Activated CD4-positive, alpha-beta T cell treated with anti-CD3 and anti-CD28 coated beads, Interleukin-2, amount 10 ng/mL, durations not matched to agents 24 days and 14 days (primary cell): Measurements from ENCODE around the gene ANO9. TPM values are rescaled to one million over a fixed set of nuclear protein-coding genes. Genes with fewer than 3 reads are reported as not detected.
"Not testable (repeated sequence)": the region's sequence is repeated elsewhere in the genome, so short reads cannot be mapped to it uniquely, and the experiment has no call there.

Experiments used
- DNase-seq: peaks from one replicate; pipeline ENCODE4 v3.0.0; 2022
- H3K27ac Mint-ChIP-seq: one replicate; pipeline ENCODE4 v1.8.0; 2022; ENCODE audit warnings: mild to moderate bottlenecking, mixed read lengths
- H3K27me3 Mint-ChIP-seq: one replicate; pipeline ENCODE4 v1.8.0; 2022; ENCODE audit warnings: mixed read lengths
- H3K36me3 Mint-ChIP-seq: one replicate; pipeline ENCODE4 v1.8.0; 2022; ENCODE audit warnings: low read depth, mild to moderate bottlenecking, mixed read lengths
- H3K4me1 Mint-ChIP-seq: one replicate; pipeline ENCODE4 v1.8.0; 2021; ENCODE audit warnings: mixed read lengths
- H3K4me3 Mint-ChIP-seq: one replicate; pipeline ENCODE4 v1.8.0; 2022; ENCODE audit warnings: mild to moderate bottlenecking, moderate library complexity, mixed read lengths
- H3K9me3 Mint-ChIP-seq: one replicate; pipeline ENCODE4 v1.8.0; 2021; ENCODE audit warnings: mixed read lengths
- intact Hi-C: fragments of 100-400 bp; cut with micrococcal nuclease; formaldehyde crosslinking; loops from one replicate; pipeline ENCODE4 v1.15.1; 2023
- total RNA-seq: library from RNA; stranded (reverse); gene quantifications from 2 replicates; pipeline ENCODE4 v1.2.3, GENCODE V29; 2022

Gene ANO9
- total RNA-seq, 1 donor from 2014 or later, result 36.9 TPM

DNA sequence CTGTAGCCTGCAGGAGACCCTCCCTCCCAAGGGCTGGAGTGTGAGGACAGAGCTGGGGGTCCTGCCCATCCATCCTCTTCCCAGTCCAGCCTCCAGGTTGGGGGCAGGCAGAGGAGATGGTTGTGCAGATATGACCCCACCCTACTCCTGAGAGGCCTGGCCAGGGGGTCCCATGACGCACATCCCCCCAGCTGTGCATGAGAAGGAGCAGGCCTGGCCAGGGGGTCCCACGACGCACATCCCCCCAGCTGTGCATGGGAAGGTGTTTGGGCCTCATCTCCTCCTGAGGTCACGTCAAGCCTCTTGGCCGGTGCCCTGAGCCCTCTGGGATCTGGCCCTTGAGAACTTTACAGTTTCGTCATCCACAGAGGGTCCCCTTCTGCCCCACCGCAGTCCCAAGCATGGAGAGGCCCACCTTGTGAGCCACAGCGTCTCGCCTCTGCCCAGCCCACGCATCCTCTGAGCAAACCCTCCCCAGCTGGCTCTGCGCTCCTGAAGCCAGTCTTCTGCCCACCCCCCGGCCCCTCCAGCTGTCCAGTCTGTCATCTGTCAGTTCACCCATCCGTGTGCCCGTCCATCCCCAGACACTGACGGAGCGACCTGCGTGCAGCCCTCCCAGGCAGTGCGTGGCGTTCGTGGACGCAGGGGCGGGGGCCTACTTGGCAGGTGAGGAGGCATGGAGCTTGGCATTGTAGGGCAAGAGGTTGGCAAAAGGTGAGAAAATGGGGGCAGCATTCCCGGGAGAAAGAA is 2.3 kb downstream of the ANO9 start:
- peaks cover 1% of the 10 kb centered on the region for H3K36me3 Mint-ChIP-seq
- H3K27me3 Mint-ChIP-seq, result peaks cover 8% of the 10 kb centered on the region
- H3K4me1 Mint-ChIP-seq, result peaks cover 15% of the 10 kb centered on the region
- H3K4me3 Mint-ChIP-seq, result peak overlapping the region; percentile 45
- H3K27ac Mint-ChIP-seq, result no peak overlapping the region
- H3K9me3 Mint-ChIP-seq, result no peaks in the 10 kb centered on the region
- intact Hi-C loops, result no loop called here
- DNase-seq, result no peak

DNA sequence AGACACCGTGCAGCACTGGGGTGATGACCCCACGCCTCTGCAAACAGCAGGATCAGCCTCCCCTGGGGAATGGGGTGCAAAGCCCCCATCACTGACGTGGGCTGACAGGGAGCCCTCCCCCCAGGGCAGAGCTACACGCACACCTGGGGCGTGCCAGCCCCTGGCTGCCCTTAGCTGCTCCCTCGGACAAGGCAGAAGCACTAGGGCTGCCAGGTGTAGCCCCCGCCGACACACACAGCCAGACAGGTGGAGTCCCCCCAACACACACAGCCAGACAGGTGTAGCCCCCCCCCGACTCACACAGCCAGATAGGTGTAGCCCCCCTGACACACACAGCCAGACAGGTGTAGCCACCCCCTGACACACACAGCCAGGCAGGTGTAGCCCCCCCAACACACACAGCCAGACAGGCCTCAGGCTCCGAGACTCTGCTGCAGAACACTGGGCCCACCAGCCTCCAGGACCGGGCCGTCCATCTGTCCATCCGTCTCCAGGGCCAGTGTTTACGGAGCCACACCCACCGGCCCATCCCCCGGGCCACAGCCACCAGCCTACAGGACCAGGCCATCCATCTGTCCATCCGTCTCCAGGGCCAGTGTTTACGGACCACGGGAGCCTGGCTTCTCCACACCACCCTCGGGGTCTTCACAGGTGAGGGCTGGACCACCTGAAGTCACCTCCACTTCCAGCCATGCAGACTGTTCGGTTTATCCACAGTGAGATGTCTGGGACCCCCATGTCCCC is 3.5 kb downstream of the ANO9 start:
- H3K27me3 Mint-ChIP-seq, result no peaks in the 10 kb centered on the region
- H3K4me1 Mint-ChIP-seq, result peaks cover 15% of the 10 kb centered on the region
- no peaks in the 10 kb centered on the region for H3K9me3 Mint-ChIP-seq
- no peak overlapping the region for H3K4me3 Mint-ChIP-seq
- no peak overlapping the region for H3K27ac Mint-ChIP-seq
- DNase-seq, result no peak
- intact Hi-C loops, result no loop called here
- H3K36me3 Mint-ChIP-seq, result peaks cover 3% of the 10 kb centered on the region

DNA sequence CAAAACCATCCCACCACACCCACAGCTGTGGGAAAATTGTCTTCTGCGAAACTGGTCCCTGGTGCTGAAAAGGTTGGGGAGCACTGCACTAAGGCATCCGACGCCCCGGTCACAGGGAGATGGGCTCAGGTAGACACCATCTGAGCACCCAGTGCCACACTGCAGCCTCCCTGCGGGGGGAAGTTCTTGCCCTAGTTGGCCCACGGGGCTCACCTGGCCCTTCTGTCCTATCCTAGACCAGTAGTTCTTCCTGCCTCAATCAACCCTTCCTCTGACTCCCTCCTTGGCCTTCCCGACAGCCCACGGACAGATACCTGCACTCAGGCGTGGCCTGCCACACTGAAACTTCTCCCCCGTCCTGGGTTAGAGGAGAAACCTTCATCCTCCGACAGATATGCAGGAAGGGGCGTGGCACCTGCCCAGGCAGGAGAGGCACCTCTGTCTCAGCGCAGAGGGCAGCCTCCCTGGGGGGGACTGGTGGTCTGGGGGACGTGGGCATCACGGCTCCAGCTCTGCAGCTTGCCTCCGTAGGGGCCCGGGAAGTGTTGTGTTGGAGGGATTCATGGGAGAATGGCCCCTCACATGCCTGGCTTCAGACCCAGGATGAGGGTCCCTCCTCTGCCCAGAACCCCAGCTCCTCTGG is 4.5 kb downstream of the ANO9 start:
- no peak overlapping the region for H3K4me3 Mint-ChIP-seq
- no peaks in the 10 kb centered on the region for H3K9me3 Mint-ChIP-seq

GRCh38 chr11:434999-435740 is 6.6 kb downstream of the ANO9 start:
- DNase-seq, H3K9me3 Mint-ChIP-seq, H3K27ac Mint-ChIP-seq, intact Hi-C loops, H3K4me3 Mint-ChIP-seq, H3K27me3 Mint-ChIP-seq: not testable (repeated sequence)
- peaks cover 13% of the 10 kb centered on the region for H3K36me3 Mint-ChIP-seq
- H3K4me1 Mint-ChIP-seq, result peaks cover 10% of the 10 kb centered on the region

More for the DNA sequence above, 4.5 kb downstream of the ANO9 start:
- Mint-ChIP-seq H3K36me3 (peaks cover 8% of the 10 kb centered on the region), H3K4me1 (peaks cover 15% of the 10 kb centered on the region), H3K27ac (no peak overlapping the region), H3K27me3 (no peaks in the 10 kb centered on the region)
- intact Hi-C loops, result no loop called here
- DNase-seq, result no peak

DNA sequence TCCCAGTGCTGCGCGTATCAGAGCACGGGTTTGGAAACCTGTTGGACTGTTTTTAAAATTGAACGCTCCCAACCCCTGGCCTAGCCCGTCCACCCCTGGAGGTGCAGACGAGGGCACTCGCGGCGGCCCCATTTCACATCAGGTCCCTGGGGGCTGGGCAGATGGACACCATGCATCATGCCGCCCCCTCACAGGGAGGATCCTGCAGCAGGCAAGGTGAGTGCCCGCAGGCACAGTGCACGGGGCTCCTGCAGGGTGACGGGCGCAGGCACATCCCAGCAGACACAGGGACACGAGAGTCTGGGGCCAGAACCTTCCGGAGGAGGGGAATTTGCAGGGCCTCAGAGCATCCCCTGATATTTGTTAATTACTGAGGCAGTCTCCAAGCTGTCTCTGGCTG is 7.3 kb downstream of the ANO9 start:
- no peaks in the 10 kb centered on the region for H3K9me3 Mint-ChIP-seq
- no peak overlapping the region for H3K27ac Mint-ChIP-seq
- no peak overlapping the region for H3K4me3 Mint-ChIP-seq
- no peak for DNase-seq
- peaks cover 14% of the 10 kb centered on the region for H3K36me3 Mint-ChIP-seq
- peaks cover 8% of the 10 kb centered on the region for H3K4me1 Mint-ChIP-seq
- intact Hi-C loops, result no loop called here
- H3K27me3 Mint-ChIP-seq, result no peaks in the 10 kb centered on the region

DNA sequence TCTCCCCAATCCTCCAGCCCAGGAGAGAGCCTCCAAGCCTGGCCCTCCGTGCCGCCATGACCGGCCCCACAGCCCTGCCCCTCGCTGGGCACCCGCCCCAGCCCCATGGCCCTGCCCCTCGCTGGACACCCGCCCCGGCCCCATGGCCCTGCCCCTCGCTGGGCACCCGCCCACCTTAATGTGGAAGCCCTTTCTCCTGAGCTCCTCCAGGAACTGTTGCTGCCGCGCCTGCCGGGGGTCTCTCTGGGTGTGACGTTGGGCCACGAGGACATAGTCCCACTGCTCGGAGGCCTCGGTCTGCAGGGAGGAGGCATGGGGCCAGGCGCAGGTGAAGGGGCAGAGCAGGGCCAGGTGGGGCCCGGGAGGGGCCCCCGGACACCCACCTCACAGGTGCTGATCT is 8.2 kb downstream of the ANO9 start:
- H3K27ac Mint-ChIP-seq, result no peak overlapping the region
- intact Hi-C loops, result no loop called here
- peaks cover 8% of the 10 kb centered on the region for H3K4me1 Mint-ChIP-seq
- no peaks in the 10 kb centered on the region for H3K9me3 Mint-ChIP-seq
- peaks cover 22% of the 10 kb centered on the region for H3K36me3 Mint-ChIP-seq
- H3K4me3 Mint-ChIP-seq, result no peak overlapping the region
- DNase-seq, result no peak
- H3K27me3 Mint-ChIP-seq, result no peaks in the 10 kb centered on the region

GRCh38 chr11:433111-433510 is 8.7 kb downstream of the ANO9 start:
- Mint-ChIP-seq H3K9me3 (no peaks in the 10 kb centered on the region), H3K27ac (no peak overlapping the region), H3K4me1 (peaks cover 7% of the 10 kb centered on the region), H3K27me3 (no peaks in the 10 kb centered on the region), H3K36me3 (peaks cover 23% of the 10 kb centered on the region), H3K4me3 (no peak overlapping the region)
- intact Hi-C loops, result no loop called here
- DNase-seq, result no peak

DNA sequence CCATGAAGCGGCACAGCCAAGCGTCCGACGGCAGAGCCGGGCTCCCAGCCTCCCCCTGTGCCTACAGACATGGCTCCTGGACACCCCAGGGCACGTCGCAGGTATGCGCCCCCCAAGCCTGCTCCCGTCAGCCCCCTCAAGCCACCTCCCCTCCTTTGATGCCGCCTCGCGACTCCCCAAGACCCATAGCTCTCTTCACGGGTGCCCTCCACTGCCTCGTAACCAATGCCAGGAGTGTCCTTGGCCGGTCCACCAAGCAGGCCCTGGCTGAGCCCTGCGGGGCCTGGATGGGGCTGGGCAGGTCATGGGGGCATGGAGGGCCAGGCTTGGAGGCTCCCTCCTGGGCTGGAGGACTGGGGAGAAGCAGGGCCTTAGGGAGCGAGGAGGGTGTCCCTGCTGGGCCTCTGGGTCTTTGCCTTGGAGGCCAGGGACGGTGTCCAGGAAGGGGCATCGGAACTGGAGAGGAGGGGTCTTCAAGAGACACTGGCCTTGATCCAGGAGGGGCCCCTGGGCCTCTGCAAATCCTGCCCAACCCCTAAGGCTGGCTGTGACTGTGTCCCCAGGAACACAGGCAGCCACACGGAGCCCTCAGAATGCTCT is 9.2 kb downstream of the ANO9 start:
- Mint-ChIP-seq H3K27ac (no peak overlapping the region), H3K4me1 (peaks cover 6% of the 10 kb centered on the region), H3K4me3 (no peak overlapping the region), H3K9me3 (no peaks in the 10 kb centered on the region), H3K36me3 (peaks cover 25% of the 10 kb centered on the region), H3K27me3 (no peaks in the 10 kb centered on the region)
- intact Hi-C loops, result no loop called here
- DNase-seq, result no peak

GRCh38 chr11:431921-432320 is 9.9 kb downstream of the ANO9 start:
- DNase-seq, result no peak

DNA sequence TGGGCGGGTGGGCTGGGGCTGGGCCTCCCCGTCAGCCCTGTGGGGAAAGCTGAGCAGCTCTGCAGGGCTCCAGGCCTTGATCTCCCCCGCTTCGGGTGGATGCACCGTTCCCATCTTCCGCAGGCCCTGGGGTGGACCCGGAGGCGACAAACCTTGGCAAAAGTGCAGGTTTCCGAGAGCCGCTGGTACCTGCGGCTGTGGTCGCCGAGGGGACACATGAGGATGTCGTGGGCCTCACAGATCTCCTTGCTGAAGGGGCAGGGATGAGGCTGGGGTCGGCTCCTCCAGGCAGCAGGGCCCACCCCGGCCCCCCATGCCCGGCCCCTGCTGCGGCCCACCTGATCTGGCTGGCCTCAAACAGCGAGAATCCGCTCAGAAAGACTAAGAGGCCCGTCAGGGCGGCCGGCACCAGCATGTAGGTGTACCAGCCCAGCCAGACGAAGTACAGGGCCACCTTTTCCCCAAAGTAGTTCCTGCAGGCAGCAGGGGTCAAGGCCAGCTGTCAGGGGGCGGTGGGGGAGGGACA is 11.8 kb downstream of the ANO9 start:
- intact Hi-C loops, result no loop called here
- no peaks in the 10 kb centered on the region for H3K9me3 Mint-ChIP-seq
- DNase-seq, result no peak
- no peaks in the 10 kb centered on the region for H3K27me3 Mint-ChIP-seq
- H3K36me3 Mint-ChIP-seq, result peaks cover 32% of the 10 kb centered on the region
- no peak overlapping the region for H3K27ac Mint-ChIP-seq
- H3K4me3 Mint-ChIP-seq, result no peak overlapping the region
- no peaks in the 10 kb centered on the region for H3K4me1 Mint-ChIP-seq

More at GRCh38 chr11:431921-432320, 9.9 kb downstream of the ANO9 start:
- peaks cover 2% of the 10 kb centered on the region for H3K4me1 Mint-ChIP-seq
- H3K4me3 Mint-ChIP-seq, result no peak overlapping the region
- H3K36me3 Mint-ChIP-seq, result peaks cover 26% of the 10 kb centered on the region
- intact Hi-C loops, result no loop called here
- H3K27me3 Mint-ChIP-seq, result no peaks in the 10 kb centered on the region
- no peak overlapping the region for H3K27ac Mint-ChIP-seq
- H3K9me3 Mint-ChIP-seq, result no peaks in the 10 kb centered on the region

GRCh38 chr11:429391-429790 is 12.4 kb downstream of the ANO9 start:
- no peaks in the 10 kb centered on the region for H3K4me1 Mint-ChIP-seq
- peaks cover 36% of the 10 kb centered on the region for H3K36me3 Mint-ChIP-seq
- H3K27me3 Mint-ChIP-seq, result no peaks in the 10 kb centered on the region
- H3K27ac Mint-ChIP-seq, result no peak overlapping the region
- intact Hi-C loops, result no loop called here
- no peaks in the 10 kb centered on the region for H3K9me3 Mint-ChIP-seq
- no peak overlapping the region for H3K4me3 Mint-ChIP-seq
- no peak for DNase-seq

DNA sequence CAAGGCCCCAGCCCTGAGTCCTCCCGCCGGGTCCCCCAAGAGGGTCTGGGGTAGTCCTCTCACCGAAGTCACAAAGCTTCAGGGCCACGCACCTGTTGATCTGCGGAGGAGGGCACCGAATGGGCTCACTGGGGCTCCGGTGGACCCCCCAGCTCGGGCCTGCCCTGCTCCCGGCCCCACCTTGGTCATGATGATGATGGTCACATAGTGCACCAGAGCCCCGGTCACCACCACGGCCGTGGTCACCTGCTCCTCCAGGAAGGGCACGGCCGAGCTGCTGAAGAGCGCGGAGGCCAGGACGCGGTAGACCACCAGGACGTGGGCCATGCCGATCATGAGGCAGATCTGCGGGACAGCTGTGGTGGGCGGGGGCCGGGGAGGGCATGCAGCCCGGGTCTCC is 13.5 kb downstream of the ANO9 start:
- H3K36me3 Mint-ChIP-seq, result peaks cover 37% of the 10 kb centered on the region
- no peaks in the 10 kb centered on the region for H3K4me1 Mint-ChIP-seq
- no peaks in the 10 kb centered on the region for H3K27me3 Mint-ChIP-seq
- intact Hi-C loops, result no loop called here
- no peak overlapping the region for H3K27ac Mint-ChIP-seq
- H3K9me3 Mint-ChIP-seq, result no peaks in the 10 kb centered on the region
- no peak for DNase-seq
- no peak overlapping the region for H3K4me3 Mint-ChIP-seq

DNA sequence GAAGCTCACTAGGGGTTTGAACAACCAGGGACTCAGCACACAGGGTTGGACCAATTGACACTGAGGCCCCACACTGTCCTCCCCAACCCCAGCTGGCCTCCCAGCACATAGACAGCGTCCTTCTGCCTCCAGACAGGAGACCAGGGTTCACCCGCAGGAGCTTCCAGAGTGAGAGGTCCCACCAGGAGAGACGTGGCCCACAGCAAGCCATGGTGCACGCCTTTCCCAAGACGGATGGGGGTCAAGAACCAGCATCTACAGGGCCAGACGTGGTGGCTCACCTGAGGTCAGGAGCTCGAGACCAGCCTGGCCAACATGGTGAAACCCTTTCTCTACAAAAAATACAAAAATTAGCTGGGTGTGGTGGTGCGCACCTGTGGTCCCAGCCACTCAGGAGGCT is 15.0 kb downstream of the ANO9 start:
- Mint-ChIP-seq H3K27me3 (no peaks in the 10 kb centered on the region), H3K4me3 (no peak overlapping the region), H3K27ac (no peak overlapping the region), H3K4me1 (no peaks in the 10 kb centered on the region), H3K9me3 (no peaks in the 10 kb centered on the region), H3K36me3 (peaks cover 30% of the 10 kb centered on the region)
- intact Hi-C loops, result no loop called here
- no peak for DNase-seq
